GM19397 (cell line): ENCODE data around the gene CYP26C1.
"Not testable (repeated sequence)": the region's sequence is repeated elsewhere in the genome, so short reads cannot be mapped to it uniquely, and the experiment has no call there.

ENCODE experiments used
- ATAC-seq: cut with Tn5 transposase; IDR thresholded peaks from one replicate; pipeline ENCODE4 v1.9.1; 2021; ENCODE audit warnings: mild to moderate bottlenecking, moderate library complexity; ENCODE audit not compliant: unreplicated experiment

The CYP26C1 gene

DNA sequence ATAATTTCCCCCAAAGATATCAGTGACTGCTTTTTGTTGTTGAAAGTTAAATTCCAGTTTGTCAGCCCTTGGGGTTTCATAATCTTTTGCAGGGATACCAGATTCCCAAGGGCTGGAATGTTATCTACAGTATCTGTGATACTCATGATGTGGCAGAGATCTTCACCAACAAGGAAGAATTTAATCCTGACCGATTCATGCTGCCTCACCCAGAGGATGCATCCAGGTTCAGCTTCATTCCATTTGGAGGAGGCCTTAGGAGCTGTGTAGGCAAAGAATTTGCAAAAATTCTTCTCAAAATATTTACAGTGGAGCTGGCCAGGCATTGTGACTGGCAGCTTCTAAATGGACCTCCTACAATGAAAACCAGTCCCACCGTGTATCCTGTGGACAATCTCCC, 16.3 kb downstream of the CYP26C1 start:
- no peak for ATAC-seq

GRCh38 chr10:93077860-93078337, 17.3 kb downstream of the CYP26C1 start:
- ATAC-seq: no peak

- no peak for ATAC-seq
These were observed 19.2 kb downstream of the CYP26C1 start for GRCh38 chr10:93079663-93080349.

DNA sequence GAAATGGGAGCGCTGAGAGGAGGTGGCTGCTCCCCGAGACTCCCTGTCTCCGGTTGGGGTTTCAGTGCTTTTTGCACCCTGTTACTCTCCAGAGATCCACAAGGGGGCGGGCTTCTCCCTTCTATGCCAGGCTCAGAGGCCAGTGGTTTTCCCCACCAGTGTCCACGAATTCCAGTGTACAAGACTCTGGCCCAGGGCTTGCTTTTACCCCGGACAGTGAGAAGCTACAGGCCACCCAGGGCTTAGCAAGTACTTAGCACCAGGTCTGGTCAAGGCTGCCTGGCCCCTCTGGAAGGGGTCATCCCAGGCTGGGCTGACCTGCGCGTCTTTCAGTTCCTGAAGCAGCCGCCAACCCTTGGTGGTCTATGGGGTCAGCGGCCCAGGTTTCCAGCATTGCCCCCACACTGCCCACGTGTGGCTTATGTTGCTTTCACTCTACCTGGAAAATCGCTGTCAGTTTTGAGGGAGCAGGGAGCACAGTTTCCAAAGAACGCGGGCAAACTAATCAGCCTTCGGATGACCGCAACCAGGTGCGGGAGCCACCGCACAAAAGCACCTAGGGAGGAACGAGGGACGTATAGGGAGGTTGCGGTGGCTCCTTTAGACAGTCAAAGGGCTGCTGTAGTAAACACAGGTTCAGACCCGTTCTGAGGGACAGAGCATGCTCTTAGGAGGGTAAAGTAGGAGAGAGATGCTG, 19.9 kb downstream of the CYP26C1 start:
- no peak for ATAC-seq

DNA sequence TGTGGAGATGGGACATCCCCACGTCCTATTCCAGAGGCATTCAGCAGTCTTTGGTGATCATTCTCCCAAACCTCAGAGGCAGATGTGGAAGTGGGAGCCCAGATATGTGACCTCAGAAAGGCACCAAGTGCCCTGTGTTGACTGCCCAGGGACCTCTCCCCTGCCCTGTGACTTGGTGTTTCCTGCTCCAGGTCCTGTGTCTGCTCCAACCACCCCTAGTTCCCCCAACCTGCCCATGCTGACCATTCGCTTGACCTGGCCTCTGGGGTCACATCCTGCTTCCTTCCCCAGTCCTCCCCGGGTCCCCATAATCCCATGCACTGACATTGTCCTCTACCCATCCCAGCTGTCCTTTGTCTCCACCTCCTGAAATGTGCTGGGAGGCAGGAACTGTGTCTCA, 20.7 kb downstream of the CYP26C1 start:
- ATAC-seq: no peak

GRCh38 chr10:93081834-93082233, 21.2 kb downstream of the CYP26C1 start:
- no peak for ATAC-seq

DNA sequence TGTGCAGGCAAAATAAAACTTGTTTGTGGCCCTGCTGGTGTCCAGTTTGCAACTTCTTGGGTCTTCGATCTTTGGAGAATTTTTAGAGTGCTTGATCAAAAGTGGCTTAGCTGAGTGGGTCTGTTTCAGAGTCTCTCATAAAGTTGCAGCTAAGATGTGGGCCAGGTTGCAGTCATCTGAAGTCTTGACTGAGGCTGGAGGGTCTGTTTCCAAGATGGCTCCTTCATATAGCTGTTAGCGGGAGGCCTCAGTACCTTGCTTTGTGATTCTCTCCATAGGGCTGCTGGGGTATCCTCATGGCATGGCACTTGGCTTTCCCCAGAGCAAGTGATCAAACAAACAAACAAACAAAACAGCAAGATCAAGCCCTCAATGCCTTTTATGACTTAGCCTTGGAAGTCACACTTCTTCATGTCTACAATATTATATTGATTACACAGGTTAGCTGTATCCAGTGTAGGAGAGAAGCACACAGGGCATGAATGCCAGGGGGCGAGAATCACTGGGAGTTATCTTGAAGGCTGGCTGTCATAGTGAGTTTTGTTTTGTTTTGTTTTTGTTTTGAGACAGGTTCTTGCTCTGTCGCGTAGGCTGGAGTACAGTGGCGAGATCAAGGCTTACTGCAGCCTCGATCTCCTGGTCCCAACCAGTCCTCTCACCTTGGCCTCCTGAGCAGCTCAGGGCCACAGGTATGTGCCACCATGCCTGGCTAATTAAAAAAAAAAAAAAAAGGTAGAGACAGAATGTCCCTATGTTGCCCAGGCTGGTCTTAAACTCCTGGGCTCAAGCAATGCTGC, 23.3 kb downstream of the CYP26C1 start:
- no peak for ATAC-seq

DNA sequence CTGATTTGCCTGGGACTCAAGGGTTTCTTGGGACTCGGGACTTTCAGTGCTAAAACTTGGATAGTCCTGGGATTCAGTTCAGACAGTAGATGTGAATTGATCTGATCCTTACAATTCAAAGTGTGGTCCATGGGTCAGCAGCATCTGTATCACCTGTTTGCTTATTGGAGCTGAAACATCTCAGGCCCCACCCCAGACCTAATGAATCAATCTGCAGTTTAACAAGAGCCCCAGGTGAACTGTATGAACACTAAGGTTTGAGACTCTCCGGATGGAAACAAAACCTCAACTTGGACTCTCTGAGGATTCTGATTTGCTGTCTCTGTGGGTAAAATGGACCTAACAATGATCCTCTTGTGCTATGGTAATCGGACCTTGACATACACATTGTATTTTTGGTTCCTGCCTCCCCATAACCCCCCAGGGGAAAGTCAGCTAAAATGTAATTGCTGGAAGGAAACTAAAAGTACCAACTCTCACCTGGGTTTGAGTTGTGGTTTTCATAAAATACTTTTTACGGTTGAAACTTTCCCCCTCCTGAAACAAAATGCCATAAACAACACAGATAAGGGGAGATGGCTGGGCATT, 24.8 kb downstream of the CYP26C1 start:
- no peak for ATAC-seq

GRCh38 chr10:93086289-93086688, 25.7 kb downstream of the CYP26C1 start:
- ATAC-seq: no peak

DNA sequence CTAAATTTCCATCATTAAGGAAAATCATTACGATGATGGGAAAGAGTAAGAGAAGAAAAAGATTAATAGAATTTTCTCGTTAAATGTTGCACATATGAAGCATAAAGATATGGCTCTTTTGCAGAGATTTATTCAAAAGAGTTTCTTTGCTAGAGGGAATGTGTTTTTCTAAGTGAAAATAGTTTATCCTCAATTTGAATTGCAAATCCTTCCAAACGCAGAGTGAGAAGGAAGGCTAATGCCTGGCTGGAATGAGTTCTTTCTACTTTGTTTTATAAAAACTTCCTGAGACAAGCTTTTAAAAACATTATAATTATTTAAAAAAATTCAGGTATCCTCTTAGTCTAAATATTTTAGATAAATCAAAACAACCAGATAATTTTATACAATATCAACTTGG, 27.2 kb downstream of the CYP26C1 start:
- no peak for ATAC-seq

- ATAC-seq: no peak
These were observed 27.9 kb downstream of the CYP26C1 start for GRCh38 chr10:93088466-93088865.

DNA sequence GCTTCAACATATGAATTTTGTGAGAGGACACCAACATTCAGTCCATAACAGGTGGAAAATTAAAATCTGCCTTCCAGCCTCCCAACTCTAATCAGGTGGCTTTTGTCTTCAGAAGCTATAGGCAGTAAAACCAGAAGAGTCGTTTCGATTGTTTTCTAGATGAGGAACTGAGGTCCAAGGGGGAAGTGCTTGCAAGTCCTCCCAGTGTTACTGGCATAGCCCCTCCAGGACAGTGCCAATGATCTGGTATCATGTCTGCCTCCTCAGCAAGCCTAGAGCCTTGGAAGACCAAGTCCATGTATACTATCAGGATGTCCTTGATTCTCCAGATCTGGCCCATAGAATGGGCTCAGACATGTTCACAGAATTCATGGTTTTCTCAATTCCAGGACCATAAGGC, 30.0 kb downstream of the CYP26C1 start:
- ATAC-seq: no peak

DNA sequence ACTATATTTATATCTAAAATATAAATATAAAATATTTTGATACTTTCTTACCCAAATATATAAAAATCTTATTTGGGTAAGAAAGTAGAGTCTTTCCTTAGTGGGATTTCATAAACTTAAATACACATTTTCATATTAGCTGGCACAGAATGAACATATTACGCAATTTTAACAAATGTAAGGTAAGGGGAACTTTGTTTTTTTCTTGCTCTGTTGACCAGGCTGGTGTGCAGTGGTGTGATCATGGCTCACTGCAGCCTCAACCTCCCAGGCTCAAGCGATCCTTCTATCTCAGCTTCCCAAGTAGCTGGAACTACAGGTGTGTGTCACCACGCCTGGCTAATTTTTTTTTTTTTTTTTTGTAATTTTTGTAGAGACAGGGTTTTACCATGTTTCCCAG, 31.4 kb downstream of the CYP26C1 start:
- no peak for ATAC-seq

GRCh38 chr10:93095225-93095624, 34.6 kb downstream of the CYP26C1 start:
- ATAC-seq: no peak

DNA sequence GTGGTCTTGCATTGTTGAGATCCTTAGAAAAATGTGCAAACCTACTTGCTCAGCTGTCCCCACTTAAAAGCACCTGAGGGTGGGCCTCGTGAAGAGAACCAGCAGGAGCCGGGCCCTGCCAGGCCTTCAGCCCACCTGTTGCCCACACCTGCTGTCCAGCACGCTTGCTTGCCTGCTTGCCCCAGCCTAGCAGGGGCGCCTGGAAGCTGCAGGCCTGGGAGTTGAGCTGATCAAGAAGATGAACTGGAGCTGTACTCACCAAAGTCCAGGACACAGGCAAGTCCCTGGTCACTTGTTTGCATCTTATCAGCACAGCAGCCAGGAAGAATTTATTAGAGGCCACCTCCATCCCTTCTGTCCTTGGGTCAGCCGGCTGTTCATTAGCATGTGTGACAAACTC, 36.3 kb downstream of the CYP26C1 start:
- no peak for ATAC-seq

- ATAC-seq: no peak
These were observed 36.8 kb downstream of the CYP26C1 start for GRCh38 chr10:93097386-93097785.

DNA sequence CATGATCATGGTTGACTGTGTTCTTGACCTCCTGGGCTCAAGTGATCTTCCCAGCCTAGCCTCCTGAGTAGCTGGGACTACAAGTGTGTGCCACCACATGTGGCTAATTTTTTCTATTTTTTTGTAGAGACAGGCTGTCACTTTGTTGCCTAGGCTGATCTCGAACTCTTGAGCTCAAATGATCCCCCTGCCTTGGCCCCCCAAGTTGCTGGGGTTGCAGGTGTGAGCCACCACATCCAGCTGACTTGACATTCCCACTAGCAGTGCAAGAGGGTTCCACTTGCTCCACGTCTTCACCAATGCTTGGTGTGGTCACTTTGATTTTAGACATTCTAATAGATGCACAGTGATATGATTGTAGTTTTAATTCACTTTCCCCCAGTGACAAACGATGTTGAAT, 38.2 kb downstream of the CYP26C1 start:
- ATAC-seq: no peak

DNA sequence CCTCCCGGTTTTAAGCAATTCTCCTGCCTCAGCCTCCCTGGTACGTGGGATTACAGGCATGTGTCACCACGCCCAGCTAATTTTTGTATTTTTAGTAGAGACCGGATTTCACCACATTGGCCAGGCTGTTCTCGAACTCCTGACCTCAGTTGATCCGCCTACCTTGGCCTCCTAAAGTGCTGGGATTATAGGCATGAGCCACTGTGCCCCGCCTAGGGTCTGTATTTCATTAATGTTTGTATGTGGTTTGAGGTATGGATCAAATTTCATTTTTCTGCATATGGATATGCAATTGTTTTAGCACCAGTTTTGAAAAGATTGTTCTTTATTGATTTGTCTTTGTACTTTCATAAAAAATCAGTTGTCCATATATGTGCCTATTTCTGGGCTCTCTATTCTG, 39.1 kb downstream of the CYP26C1 start:
- ATAC-seq: no peak

- ATAC-seq: not testable (repeated sequence)
These were observed 40.5 kb downstream of the CYP26C1 start for GRCh38 chr10:93101148-93101547.

GRCh38 chr10:93103953-93104352, 43.4 kb downstream of the CYP26C1 start:
- no peak for ATAC-seq

- ATAC-seq: no peak
These were observed 46.1 kb downstream of the CYP26C1 start for GRCh38 chr10:93106631-93107072.
